Subcutaneous abdominal adipose tissue (tissue), 5 donors: ENCODE data around the gene RHBDL2.

Experiments used
- H3K27ac ChIP-seq: one replicate; pipeline ENCODE4 v1.7.0; 2013; ENCODE audit warnings: low read depth, mild to moderate bottlenecking, inconsistent platforms, low read length, moderate library complexity
- H3K27me3 ChIP-seq, 5 donors: one replicate each; pipeline ENCODE4 v1.7.0; 2013; ENCODE audit warnings: low read length in 5 of 5, inconsistent platforms in 1 of 5; ENCODE audit not compliant: control insufficient read depth in 5 of 5, insufficient read depth in 4 of 5
- H3K36me3 ChIP-seq, 5 donors: one replicate each; pipeline ENCODE4 v1.7.0; 2013; ENCODE audit warnings: low read length in 5 of 5; ENCODE audit not compliant: control insufficient read depth in 5 of 5, insufficient read depth in 5 of 5
- H3K4me1 ChIP-seq, 5 donors: one replicate each; pipeline ENCODE4 v1.7.0; 2013; ENCODE audit warnings: low read length in 5 of 5, mild to moderate bottlenecking in 3 of 5, moderate library complexity in 1 of 5; ENCODE audit not compliant: control insufficient read depth in 5 of 5, insufficient read depth in 5 of 5
- H3K4me3 ChIP-seq, 5 donors: one replicate each; pipeline ENCODE4 v1.7.0; 2013; ENCODE audit warnings: low read length in 5 of 5, low read depth in 1 of 5
- H3K9ac ChIP-seq, 5 donors: one replicate each; pipeline ENCODE4 v1.7.0; 2013; ENCODE audit warnings: low read length in 5 of 5, mild to moderate bottlenecking in 4 of 5, moderate library complexity in 3 of 5
- H3K9me3 ChIP-seq, 5 donors: one replicate each; pipeline ENCODE4 v1.7.0; 2013; ENCODE audit warnings: low read length in 5 of 5; ENCODE audit not compliant: control insufficient read depth in 5 of 5
- donor health status: healthy.
- donor health status: healthy.
- donor health status: healthy.
- donor health status: healthy.
- donor health status: healthy.

Gene RHBDL2

DNA sequence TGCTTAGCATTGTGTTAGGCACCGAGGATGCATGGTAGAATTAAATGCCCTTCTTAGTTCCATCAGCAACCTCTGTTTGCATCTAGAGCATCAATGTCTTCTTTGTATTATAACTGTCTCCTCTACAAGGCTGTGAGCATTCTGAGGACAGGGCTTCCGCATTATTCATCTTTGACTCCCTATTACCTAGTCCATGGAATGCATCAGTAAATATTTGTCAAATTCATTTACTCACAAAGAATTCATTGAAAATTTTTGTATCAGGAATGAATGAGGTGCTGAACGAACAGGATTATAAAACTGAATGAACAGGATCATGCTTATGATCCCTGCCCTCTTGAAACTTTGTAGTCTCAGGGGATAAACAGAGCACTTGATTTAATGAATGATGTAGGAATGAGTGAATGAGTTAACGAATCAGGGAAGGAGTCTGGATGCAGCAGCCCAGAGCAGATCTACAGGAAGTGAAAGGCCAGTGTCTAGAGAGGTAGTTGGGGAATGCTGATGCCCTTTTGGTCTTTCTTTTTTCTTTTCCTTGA lies 2.8 kb downstream of the RHBDL2 start:
- H3K4me1 ChIP-seq = peaks cover 4 to 15% (median 14%) of the 10 kb centered on the region in 5 donors
- no peaks in the 10 kb centered on the region for H3K27me3 ChIP-seq
- H3K4me3 ChIP-seq = no peak overlapping the region
- H3K27ac ChIP-seq = no peak overlapping the region
- no peak overlapping the region for H3K9ac ChIP-seq
- H3K36me3 ChIP-seq = no peaks in the 10 kb centered on the region
- H3K9me3 ChIP-seq = no peaks in the 10 kb centered on the region

DNA sequence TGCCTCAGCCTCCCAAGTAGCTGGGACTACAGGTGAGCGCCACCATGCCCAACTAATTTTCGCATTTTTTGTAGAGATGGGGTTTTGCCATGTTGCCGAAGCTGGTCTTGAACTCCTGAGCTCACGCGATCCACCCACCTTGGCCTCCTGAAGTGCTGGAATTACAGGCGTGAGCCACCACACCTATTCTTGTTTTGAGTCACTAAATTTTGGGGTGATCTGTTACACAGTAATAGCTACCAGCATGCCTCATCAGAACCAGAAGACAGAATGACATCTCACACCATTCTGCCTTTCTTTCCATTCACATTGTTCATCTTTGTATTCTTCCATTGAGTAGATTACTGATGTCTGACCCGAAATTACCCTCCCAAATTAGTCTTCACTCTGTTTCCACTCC lies 9.1 kb downstream of the RHBDL2 start:
- no peaks in the 10 kb centered on the region for H3K36me3 ChIP-seq
- no peaks in the 10 kb centered on the region for H3K9me3 ChIP-seq

DNA sequence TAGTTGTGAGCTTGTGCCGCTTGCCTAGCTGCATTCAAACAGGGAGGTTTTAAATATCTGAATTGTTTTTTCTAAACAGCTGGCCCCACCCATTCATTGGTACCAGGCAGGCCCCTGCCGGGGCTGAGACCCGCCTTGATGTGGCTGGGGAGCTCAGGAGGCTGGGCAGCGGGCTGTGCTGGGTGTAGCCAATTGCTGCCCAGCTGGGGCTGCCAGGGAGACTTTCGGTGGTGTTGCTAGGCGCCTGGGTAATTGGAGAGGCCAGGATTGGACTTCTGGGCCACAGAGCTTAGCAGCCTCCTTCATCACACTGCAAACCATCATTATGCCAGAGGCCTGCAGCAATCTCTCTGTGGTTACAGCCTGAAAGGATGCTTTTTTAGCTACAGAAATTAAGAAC lies 12.2 kb downstream of the RHBDL2 start:
- no peak overlapping the region for H3K27ac ChIP-seq
- no peak overlapping the region for H3K9ac ChIP-seq
- no peaks in the 10 kb centered on the region for H3K4me1 ChIP-seq
- no peaks in the 10 kb centered on the region for H3K27me3 ChIP-seq
- H3K36me3 ChIP-seq = no peaks in the 10 kb centered on the region
- no peaks in the 10 kb centered on the region for H3K9me3 ChIP-seq
- H3K4me3 ChIP-seq = no peak overlapping the region

More for the DNA sequence above, 9.1 kb downstream of the RHBDL2 start:
- Histone ChIP-seq H3K4me1 (no peaks in the 10 kb centered on the region), H3K4me3 (no peak overlapping the region), H3K27ac (no peak overlapping the region), H3K27me3 (no peaks in the 10 kb centered on the region), H3K9ac (no peak overlapping the region)

DNA sequence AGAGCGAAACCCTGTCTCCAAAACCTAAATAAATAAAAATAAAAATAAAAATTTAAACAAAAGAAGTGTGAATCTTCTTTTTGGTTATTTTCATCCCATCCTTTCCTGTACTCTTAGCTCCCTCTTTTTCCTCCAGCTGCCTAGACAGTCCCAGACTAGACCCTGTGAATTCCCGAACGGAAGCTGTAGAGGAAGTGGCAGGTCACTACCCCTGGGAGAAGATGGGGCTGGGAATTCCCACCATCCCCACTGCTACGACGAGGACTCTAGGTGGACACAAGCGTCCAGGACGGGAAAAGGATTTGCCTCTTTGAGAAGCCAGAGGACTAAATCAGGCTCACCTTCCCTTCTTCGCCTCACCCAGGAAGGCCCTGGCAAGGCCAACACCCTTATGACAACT lies 12.6 kb downstream of the RHBDL2 start:
- no peaks in the 10 kb centered on the region for H3K27me3 ChIP-seq
- no peak overlapping the region for H3K9ac ChIP-seq
- H3K4me1 ChIP-seq = no peaks in the 10 kb centered on the region
- no peak overlapping the region for H3K27ac ChIP-seq
- no peaks in the 10 kb centered on the region for H3K9me3 ChIP-seq
- no peak overlapping the region for H3K4me3 ChIP-seq
- no peaks in the 10 kb centered on the region for H3K36me3 ChIP-seq

DNA sequence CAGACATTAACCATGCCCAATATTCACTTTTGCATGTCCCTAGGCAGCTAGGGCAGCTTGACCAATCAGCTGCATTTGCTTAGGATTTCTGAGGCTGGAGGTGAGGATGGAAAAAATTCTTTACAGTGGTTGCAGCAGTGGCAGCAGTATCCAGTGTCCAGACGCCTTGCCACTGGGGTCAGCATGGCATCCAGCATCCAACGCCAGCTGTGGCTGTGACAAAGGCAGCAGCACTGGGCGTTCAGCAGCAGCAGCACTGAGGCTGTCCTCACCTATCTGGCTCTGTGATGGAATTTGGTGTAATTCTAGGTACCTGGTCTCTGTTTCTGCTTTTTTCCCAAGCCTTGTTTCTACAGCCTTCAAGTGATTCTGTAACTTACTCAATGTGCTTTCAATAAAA lies 15.5 kb downstream of the RHBDL2 start:
- Histone ChIP-seq H3K9ac (no peak overlapping the region), H3K4me1 (no peaks in the 10 kb centered on the region)

DNA sequence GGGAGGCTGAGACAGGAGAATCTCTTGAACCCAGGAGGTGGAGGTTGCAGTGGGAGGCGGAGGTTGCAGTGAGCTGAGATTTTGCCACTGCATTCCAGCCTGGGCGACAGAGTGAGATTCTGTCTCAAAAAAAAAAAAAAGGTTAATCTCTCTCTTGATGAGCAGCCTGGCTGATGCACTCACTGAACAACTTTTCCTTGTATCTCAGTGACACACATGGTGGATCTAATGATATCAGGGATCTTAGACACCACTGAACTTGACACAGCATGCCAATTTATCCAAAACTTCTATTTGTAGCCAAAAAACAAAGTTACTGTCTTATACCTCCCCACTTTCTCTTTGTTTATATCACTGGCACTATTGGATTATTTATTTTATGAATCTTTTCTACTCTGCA lies 16.2 kb downstream of the RHBDL2 start:
- Histone ChIP-seq H3K4me3 (no peak overlapping the region), H3K9me3 (no peaks in the 10 kb centered on the region)

More for the DNA sequence above, 15.5 kb downstream of the RHBDL2 start:
- H3K27me3 ChIP-seq = no peaks in the 10 kb centered on the region
- no peak overlapping the region for H3K27ac ChIP-seq
- no peaks in the 10 kb centered on the region for H3K36me3 ChIP-seq
- H3K9me3 ChIP-seq = no peaks in the 10 kb centered on the region
- no peak overlapping the region for H3K4me3 ChIP-seq

DNA sequence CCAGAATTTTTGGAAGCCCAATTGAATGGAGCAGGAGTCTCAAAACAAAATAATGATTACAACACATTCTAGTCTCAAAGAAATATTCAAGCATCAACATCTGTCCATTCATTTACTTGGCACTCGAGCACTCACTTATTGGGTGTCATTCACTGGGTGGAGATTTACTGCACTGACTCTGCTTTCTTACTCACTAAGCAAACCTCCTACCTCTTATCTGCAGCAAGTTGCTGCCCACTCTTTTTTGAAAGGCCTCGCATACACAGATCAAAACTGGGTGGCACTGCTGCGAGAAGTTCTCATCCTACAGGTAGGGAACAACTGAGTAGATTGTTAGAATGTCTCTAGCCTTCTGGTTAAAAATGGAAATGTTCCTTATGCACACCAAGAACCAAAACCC lies 18.0 kb downstream of the RHBDL2 start:
- H3K9ac ChIP-seq = no peak overlapping the region
- H3K4me3 ChIP-seq = no peak overlapping the region
- H3K9me3 ChIP-seq = no peaks in the 10 kb centered on the region
- no peaks in the 10 kb centered on the region for H3K4me1 ChIP-seq
- no peaks in the 10 kb centered on the region for H3K36me3 ChIP-seq
- no peak overlapping the region for H3K27ac ChIP-seq
- H3K27me3 ChIP-seq = no peaks in the 10 kb centered on the region

More for the DNA sequence above, 16.2 kb downstream of the RHBDL2 start:
- no peak overlapping the region for H3K27ac ChIP-seq
- H3K4me1 ChIP-seq = no peaks in the 10 kb centered on the region
- H3K9ac ChIP-seq = no peak overlapping the region
- H3K36me3 ChIP-seq = no peaks in the 10 kb centered on the region
- H3K27me3 ChIP-seq = no peaks in the 10 kb centered on the region

DNA sequence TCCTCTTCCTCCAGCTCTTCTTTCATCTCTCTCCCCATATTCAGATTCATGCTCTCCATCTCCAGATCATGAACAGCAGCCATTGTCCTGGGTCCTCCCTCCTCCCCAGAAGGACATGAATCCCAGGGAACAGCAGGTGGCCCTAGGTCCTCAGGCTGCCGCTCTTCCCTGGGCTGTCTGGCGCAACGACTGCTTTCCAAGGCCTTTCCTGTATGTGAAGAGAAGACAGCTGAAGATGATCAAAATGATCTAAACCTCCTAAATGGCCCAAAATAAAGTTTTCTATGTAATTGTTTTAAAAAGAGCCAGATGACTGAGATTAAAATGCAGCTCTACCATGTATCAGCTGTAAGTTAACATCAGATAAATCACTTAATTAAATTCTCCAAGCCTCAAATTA lies 22.5 kb downstream of the RHBDL2 start:
- Histone ChIP-seq H3K9me3 (no peaks in the 10 kb centered on the region), H3K4me3 (no peak overlapping the region), H3K4me1 (no peaks in the 10 kb centered on the region), H3K27me3 (no peaks in the 10 kb centered on the region), H3K36me3 (peaks cover 3 to 12% (median 8%) of the 10 kb centered on the region in 5 donors), H3K9ac (no peak overlapping the region), H3K27ac (no peak overlapping the region)

DNA sequence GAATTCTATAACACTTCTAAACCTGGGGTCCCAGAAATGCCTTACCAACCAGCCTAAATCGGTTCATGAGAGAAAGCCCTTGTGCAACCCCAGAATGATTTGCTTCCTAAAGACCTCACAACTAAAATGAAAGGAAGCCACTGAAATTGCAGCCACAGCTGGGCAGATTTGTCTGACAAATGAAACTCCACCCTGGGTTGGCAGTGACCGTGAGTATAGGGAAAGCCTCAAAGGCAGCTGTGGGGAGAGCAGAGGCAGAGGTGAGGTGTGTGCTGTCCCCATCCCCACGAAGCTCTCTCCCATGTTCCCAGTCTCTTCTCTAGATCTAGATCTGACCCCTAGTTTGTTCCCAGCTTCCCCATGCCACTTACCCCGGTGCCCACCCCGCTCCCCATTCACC lies 23.1 kb downstream of the RHBDL2 start:
- H3K4me1 ChIP-seq = no peaks in the 10 kb centered on the region
- H3K9me3 ChIP-seq = no peaks in the 10 kb centered on the region
- no peak overlapping the region for H3K27ac ChIP-seq
- H3K27me3 ChIP-seq = no peaks in the 10 kb centered on the region
- peaks cover 3 to 13% (median 8%) of the 10 kb centered on the region in 5 donors for H3K36me3 ChIP-seq
- no peak overlapping the region for H3K4me3 ChIP-seq
- H3K9ac ChIP-seq = no peak overlapping the region

DNA sequence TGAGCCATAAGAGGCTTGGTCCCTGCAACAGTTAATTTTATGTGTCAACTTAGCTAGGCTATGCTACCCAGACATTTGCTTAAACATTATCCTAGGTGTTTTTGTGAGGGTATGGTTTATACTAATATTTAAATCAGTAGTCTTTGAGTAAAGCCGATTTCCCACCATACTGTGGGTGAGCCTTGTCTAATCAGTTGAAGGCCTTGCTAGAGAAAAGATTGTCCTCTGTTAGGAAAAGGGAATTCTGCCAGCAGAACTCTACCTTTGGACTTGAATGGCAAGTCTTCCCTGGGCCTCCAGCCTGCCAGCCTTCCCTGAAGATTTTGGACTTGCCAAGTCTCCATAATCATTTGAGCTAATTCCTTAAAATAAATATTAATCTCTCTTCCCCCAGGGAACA lies 23.9 kb downstream of the RHBDL2 start:
- Histone ChIP-seq H3K27ac (no peak overlapping the region), H3K4me3 (no peak overlapping the region), H3K9ac (no peak overlapping the region)

DNA sequence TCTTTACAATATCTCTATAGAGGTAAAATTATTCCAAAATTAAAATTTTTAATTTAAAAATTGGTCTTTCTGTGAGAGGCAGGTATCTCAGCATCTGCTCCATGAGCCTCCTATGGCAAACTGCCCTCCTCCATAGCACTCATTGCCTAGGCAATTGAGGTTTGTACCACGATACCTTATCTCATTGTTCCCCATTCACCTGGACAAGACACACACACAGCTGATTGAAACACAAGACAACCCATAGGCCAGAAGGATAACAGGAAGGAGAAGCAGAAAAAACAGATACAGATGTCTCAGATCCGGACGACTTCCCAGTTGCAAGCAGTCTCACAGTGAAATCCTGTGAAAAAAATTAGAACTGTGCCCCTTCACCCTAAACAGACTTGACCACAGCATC lies 24.3 kb downstream of the RHBDL2 start:
- H3K4me3 ChIP-seq = no peak overlapping the region
- no peak overlapping the region for H3K9ac ChIP-seq
- H3K27ac ChIP-seq = no peak overlapping the region
- no peaks in the 10 kb centered on the region for H3K9me3 ChIP-seq
- H3K36me3 ChIP-seq = peaks cover 3 to 14% (median 8%) of the 10 kb centered on the region in 5 donors
- H3K27me3 ChIP-seq = no peaks in the 10 kb centered on the region
- no peaks in the 10 kb centered on the region for H3K4me1 ChIP-seq

More for the DNA sequence above, 23.9 kb downstream of the RHBDL2 start:
- Histone ChIP-seq H3K9me3 (no peaks in the 10 kb centered on the region), H3K36me3 (peaks cover 3 to 14% (median 8%) of the 10 kb centered on the region in 5 donors), H3K4me1 (no peaks in the 10 kb centered on the region), H3K27me3 (no peaks in the 10 kb centered on the region)
